ENCODE results near the gene CPNE7. TPM values are rescaled to one million over a fixed set of nuclear protein-coding genes. Genes with fewer than 3 reads are reported as not detected.

The CPNE7 gene
- total RNA-seq, 4 donors from 2014 or later = 1.1 to 3.3 (median 2.5) TPM

DNA sequence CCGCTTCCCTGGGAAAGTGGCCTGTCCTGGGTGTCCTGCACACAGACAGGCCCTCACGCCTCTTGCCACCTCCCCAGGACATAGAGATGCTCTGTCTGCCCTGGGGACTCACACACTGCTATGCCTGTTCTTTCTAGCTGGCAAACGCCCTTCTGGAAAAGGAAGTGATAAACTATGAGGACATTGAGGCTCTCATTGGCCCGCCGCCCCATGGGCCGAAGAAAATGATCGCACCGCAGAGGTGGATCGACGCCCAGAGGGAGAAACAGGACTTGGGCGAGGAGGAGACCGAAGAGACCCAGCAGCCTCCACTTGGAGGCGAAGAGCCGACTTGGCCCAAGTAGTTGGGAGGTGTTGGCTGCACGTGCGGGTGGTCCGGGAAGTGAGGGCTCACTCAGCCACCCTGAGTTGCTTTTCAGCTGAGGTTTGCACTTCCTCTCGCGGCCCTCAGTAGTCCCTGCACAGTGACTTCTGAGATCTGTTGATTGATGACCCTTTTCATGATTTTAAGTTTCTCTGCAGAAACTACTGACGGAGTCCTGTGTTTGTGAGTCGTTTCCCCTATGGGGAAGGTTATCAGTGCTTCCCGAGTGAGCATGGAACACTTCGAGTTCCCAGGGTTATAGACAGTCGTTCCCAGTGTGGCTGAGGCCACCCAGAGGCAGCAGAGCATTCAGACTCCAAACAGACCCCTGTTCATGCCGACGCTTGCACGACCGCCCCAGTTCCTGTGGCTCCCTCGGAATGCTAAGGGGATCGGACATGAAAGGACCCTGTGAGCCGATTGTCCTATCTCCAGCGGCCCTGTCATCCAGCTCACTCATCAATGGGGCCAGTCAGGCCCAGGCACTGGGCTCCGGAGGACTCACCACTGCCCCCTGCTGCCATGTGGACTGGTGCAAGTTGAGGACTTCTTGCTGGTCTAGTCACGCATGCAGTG, 18.5 kb upstream of the CPNE7 start:
- no peak for TF ChIP-seq POLR2A (IDR thresholded peaks at IDR 0.05)
- TF ChIP-seq, protein P1, sequence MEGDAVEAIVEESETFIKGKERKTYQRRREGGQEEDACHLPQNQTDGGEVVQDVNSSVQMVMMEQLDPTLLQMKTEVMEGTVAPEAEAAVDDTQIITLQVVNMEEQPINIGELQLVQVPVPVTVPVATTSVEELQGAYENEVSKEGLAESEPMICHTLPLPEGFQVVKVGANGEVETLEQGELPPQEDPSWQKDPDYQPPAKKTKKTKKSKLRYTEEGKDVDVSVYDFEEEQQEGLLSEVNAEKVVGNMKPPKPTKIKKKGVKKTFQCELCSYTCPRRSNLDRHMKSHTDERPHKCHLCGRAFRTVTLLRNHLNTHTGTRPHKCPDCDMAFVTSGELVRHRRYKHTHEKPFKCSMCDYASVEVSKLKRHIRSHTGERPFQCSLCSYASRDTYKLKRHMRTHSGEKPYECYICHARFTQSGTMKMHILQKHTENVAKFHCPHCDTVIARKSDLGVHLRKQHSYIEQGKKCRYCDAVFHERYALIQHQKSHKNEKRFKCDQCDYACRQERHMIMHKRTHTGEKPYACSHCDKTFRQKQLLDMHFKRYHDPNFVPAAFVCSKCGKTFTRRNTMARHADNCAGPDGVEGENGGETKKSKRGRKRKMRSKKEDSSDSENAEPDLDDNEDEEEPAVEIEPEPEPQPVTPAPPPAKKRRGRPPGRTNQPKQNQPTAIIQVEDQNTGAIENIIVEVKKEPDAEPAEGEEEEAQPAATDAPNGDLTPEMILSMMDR (IDR thresholded peaks at IDR 0.05) = peak in 1 of 3 donors; percentile 31
- intact Hi-C loops (cut with DNase I; ENCODE audit: low total_unique reads) = no loop called here
- DNase-seq (ENCODE audit: low spot score in 2 of 2) = peak; percentile 61 to 94
- no peak overlapping the region for H3K4me3 ChIP-seq (ENCODE audit: low read depth, poor library complexity, severe bottlenecking)
- 66 to 73% methylated on average over 31 to 34 of the region's 34 CpGs for WGBS, 2 donors

DNA sequence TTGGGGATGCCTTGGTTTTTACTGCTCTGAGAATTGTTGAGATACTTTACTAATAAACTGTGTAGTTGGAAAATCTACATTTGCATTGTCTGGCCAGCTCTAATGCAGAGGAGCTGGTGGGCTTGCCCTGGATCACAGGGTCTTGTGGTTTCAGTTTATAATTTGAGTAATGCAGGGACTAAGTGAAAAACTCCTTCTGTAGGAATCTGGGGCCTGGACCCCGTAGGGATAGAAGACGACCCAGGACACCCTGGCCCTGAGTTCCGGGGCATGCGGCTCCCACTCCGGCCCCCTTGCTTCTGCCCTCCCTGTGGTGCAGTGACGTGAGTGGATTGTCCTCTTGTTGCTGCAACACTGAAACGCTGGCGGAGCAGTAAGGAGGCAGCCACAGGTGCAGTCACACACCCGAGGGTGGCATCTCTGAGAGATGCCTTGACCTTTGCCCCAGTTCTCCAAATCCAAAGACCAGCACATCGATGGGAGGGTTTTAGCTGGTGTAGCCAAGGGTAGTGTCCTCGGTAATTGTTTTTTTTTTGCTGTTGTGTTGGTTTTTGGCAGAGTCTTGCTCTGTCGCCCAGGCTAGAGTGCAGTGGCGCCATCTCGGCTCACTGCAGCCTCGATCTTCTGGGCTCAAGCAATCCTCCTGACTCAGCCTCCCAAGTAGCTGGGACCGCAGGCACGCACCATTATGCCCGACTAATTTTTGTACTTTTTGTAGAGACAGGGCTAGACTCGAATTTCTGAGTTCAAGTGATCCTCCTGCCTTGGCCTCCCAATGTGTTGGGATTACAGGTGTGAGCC, 17.7 kb upstream of the CPNE7 start:
- DNase-seq (ENCODE audit: low spot score in 2 of 2) = no peak
- intact Hi-C loops (cut with DNase I; ENCODE audit: low total_unique reads) = no loop called here
- WGBS, 2 donors = 88 to 90% methylated on average over 19 of the region's 19 CpGs
- TF ChIP-seq, protein P1 (IDR thresholded peaks at IDR 0.05) = no peak
- no peak for TF ChIP-seq POLR2A (IDR thresholded peaks at IDR 0.05)
- H3K4me3 ChIP-seq (ENCODE audit: low read depth, poor library complexity, severe bottlenecking) = no peak overlapping the region

DNA sequence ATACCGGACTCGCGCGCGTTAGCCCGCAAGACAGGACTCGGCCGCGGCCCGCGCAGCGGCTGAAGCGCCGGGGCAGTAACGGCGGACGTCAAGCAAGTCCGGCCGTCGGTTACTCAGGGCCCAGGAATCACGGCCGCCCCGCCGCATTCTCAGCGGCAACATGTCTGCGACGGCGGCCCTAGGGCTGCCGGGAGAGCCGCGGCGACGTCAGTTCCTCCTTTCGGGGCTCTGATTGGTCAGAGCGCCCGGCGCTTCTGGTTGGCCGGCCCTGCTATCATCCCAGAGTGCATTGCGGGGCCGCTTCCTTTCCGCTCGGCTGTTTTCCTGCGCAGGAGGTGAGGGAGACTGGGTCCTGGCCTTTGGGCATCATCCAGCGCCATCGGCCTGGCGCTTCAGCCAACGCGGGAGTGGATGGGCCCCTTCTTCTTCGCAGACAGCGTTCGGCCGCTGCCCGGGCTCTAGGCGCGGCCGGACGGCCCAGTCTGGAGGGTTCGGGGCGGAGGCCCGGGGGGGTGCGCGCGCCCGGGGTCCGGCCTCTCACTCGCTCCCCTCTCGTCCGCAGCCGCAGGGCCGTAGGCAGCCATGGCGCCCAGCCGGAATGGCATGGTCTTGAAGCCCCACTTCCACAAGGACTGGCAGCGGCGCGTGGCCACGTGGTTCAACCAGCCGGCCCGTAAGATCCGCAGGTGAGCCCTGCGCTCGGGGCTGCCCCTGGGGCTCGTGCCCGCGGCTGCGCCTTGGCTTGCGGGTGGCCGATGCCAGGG, 15.0 kb upstream of the CPNE7 start, which contains the start of gene RPL13:
TSS of gene RPL13 (plus strand) at position 305 of the 764 bp plus-strand sequence. CDS start at position 583, 278 bp downstream.
- peak; percentile 93 to 98 for DNase-seq (ENCODE audit: low spot score in 2 of 2)
- intact Hi-C loops (cut with DNase I; ENCODE audit: low total_unique reads) = no loop called here
- TF ChIP-seq POLR2A (IDR thresholded peaks at IDR 0.05) = peak in 1 of 2 donors; percentile 75
- TF ChIP-seq, protein P1 (IDR thresholded peaks at IDR 0.05) = no peak

DNA sequence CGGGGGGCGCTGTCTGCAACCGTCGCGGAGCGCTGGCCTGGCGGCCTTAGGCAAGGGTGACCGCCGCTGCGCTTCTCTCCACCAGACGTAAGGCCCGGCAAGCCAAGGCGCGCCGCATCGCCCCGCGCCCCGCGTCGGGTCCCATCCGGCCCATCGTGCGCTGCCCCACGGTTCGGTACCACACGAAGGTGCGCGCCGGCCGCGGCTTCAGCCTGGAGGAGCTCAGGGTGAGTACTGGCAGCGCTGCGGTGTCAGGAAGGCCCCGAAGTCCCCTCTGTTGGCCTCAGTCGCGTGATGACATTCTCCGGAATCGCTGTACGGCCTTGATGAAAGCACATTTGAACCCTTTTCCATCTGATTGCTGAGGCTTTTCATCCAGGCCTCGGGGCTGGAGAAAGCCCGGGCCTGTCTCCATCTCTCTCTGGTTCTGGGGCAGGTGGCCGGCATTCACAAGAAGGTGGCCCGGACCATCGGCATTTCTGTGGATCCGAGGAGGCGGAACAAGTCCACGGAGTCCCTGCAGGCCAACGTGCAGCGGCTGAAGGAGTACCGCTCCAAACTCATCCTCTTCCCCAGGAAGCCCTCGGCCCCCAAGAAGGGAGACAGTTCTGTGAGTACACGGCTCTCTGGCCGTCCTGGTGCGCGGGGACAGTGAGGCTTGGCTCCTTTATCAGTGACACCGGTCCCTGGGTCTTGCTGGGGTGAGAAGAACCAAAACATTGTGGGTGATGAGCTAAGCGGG, 14.2 kb upstream of the CPNE7 start:
- whole genome bisulfite sequencing, 2 donors = 8 to 10% methylated on average over 44 to 50 of the region's 58 CpGs
- peak overlapping the region; percentile 91 for H3K4me3 ChIP-seq (ENCODE audit: low read depth, poor library complexity, severe bottlenecking)
- DNase-seq (ENCODE audit: low spot score in 2 of 2) = no peak
- no peak for TF ChIP-seq POLR2A (IDR thresholded peaks at IDR 0.05)
- TF ChIP-seq, protein P1 (IDR thresholded peaks at IDR 0.05) = no peak
- intact Hi-C loops (cut with DNase I; ENCODE audit: low total_unique reads) = no loop called here

More for the DNA sequence above, 15.0 kb upstream of the CPNE7 start, which contains the start of gene RPL13:
- H3K4me3 ChIP-seq (ENCODE audit: low read depth, poor library complexity, severe bottlenecking) = peak within 1 kb of the TSS; percentile 91
- 1% methylated on average over 30 to 41 of the region's 87 CpGs for WGBS, 2 donors

Measured in lower leg skin (tissue), 4 donors.